Brain microvascular endothelial cell (primary cell): ENCODE data around the gene MRRF.

Experiments used
- DNase-seq: peaks from one replicate; pipeline ENCODE4 v3.0.0-alpha.2; 2020
- H3K27ac ChIP-seq: fragments of 250-450 bp; sonication (Bioruptor Pico); 2 replicates; pipeline ENCODE4 v1.5.1; 2020; ENCODE audit warnings: mild to moderate bottlenecking, moderate library complexity
- H3K27me3 ChIP-seq: fragments of 250-450 bp; sonication (Bioruptor Pico); replicated peaks from 2 replicates; pipeline ENCODE4 v1.5.1; 2020; ENCODE audit warnings: mild to moderate bottlenecking
- H3K36me3 ChIP-seq: fragments of 250-450 bp; sonication (Bioruptor Pico); replicated peaks from 2 replicates; pipeline ENCODE4 v1.5.1; 2020; ENCODE audit warnings: mild to moderate bottlenecking
- H3K4me3 ChIP-seq: 2 replicates; pipeline ENCODE4 v1.5.1; 2011; ENCODE audit warnings: low read depth, mild to moderate bottlenecking, control low read depth, low read length, moderate library complexity
- CTCF ChIP-seq: IDR thresholded peaks from 2 replicates; pipeline ENCODE4 v1.5.1; 2011; ENCODE audit warnings: low read depth, mild to moderate bottlenecking, moderate library complexity, low read length, control low read depth, inconsistent platforms; ENCODE audit errors: missing control alignments
- in situ Hi-C: cut with HindIII; loops from 2 replicates; pipeline ENCODE4 v1.10.0; 2017; ENCODE audit warnings: low sequenced_read_pairs, low pct_ligation_motif_present

The MRRF gene

GRCh38 chr9:122222791-122223190 is 41.9 kb upstream of the MRRF start:
- in situ Hi-C loops = no loop called here
- H3K36me3 ChIP-seq = no peaks in the 10 kb centered on the region
- H3K27ac ChIP-seq = no peak overlapping the region
- DNase-seq = no peak
- H3K4me3 ChIP-seq = no peak overlapping the region
- H3K27me3 ChIP-seq = peaks cover 91% of the 10 kb centered on the region
- no peak for TF ChIP-seq CTCF

GRCh38 chr9:122223435-122223834 is 41.2 kb upstream of the MRRF start:
- in situ Hi-C loops = no loop called here
- no peak overlapping the region for H3K4me3 ChIP-seq
- no peaks in the 10 kb centered on the region for H3K36me3 ChIP-seq
- no peak overlapping the region for H3K27ac ChIP-seq
- no peak for TF ChIP-seq CTCF
- DNase-seq = no peak
- peaks cover 89% of the 10 kb centered on the region for H3K27me3 ChIP-seq

GRCh38 chr9:122225312-122226141 is 39.2 kb upstream of the MRRF start:
- in situ Hi-C loops = no loop called here
- no peak for TF ChIP-seq CTCF
- no peak overlapping the region for H3K27ac ChIP-seq
- peaks cover 86% of the 10 kb centered on the region for H3K27me3 ChIP-seq
- no peak for DNase-seq
- no peaks in the 10 kb centered on the region for H3K36me3 ChIP-seq
- H3K4me3 ChIP-seq = no peak overlapping the region

- Histone ChIP-seq H3K36me3 (no peaks in the 10 kb centered on the region), H3K4me3 (no peak overlapping the region), H3K27me3 (peaks cover 86% of the 10 kb centered on the region), H3K27ac (no peak overlapping the region)
- in situ Hi-C loops = no loop called here
- TF ChIP-seq CTCF = no peak
- no peak for DNase-seq
Measured at GRCh38 chr9:122226142-122226757, 38.4 kb upstream of the MRRF start.

- no peak overlapping the region for H3K27ac ChIP-seq
- H3K4me3 ChIP-seq = no peak overlapping the region
- no peak for DNase-seq
- H3K36me3 ChIP-seq = no peaks in the 10 kb centered on the region
- in situ Hi-C loops = no loop called here
- TF ChIP-seq CTCF = no peak
- peaks cover 81% of the 10 kb centered on the region for H3K27me3 ChIP-seq
Measured at GRCh38 chr9:122226758-122227574, 37.7 kb upstream of the MRRF start.
